K562 (cell line): ENCODE measurements around the gene CDT1. TPM values are rescaled to one million over a fixed set of nuclear protein-coding genes. Genes with fewer than 3 reads are reported as not detected.

ENCODE experiments used
- ATAC-seq: fragments of 200-7000 bp; cut with Tn5 transposase; 3 replicates; pipeline ENCODE4 v1.9.1; 2020; ENCODE audit warnings: moderate library complexity
- BruUV-seq: library from RNA; stranded (reverse); fragments of 400-500 nt; replicated peaks from 2 replicates; lab custom pipeline; 2021; lab: Mats Ljungman, UMichigan
- CTCF ChIA-PET: fragments of 300-600 bp; formaldehyde crosslinking; extraction: SDS; loops from one replicate; lab custom pipeline; 2021; ENCODE audit warnings: low intra/inter-chr PET ratio; lab: Yijun Ruan, JAX
- POLR2A ChIA-PET: fragments of 300-600, 350-650 bp; sonication (Branson Sonifier 250); formaldehyde crosslinking; extraction: SDS; loops from one replicate; lab custom pipeline; 2021; ENCODE audit warnings: antibody characterized with exemption, inconsistent platforms; lab: Yijun Ruan, JAX
- DNase-seq, 4 experiments: peaks; one replicate each; pipeline versions ENCODE4 v3.0.0 to v3.0.0-alpha.2; 2011 to 2018; ENCODE audit warnings: low spot score in 3 of 4, mixed read lengths in 3 of 4; ENCODE audit errors: extremely low read depth in 1 of 4
- FAIRE-seq: peaks from 2 replicates; lab custom pipeline; 2011; peaks lifted over from hg19 to GRCh38; lab: Jason Lieb, UNC
- H2AFZ ChIP-seq: 2 replicates; pipeline ENCODE4 v1.6.0; 2011; ENCODE audit warnings: low read depth, low read length, control low read depth, inconsistent platforms
- H3K27ac ChIP-seq: fragments of 200-600 bp; 3 replicates; pipeline ENCODE4 v1.8.0; 2011; ENCODE audit warnings: low read depth, mild to moderate bottlenecking, control low read depth, inconsistent platforms, low read length, moderate library complexity, mixed read lengths; ENCODE audit errors: extremely low read depth
- H3K27me3 ChIP-seq, 2 experiments: fragments of 300-600 bp in 1 of 2; 2 replicates in 1 of 2; 3 replicates in 1 of 2; pipeline versions ENCODE4 v1.6.0 to v1.8.0; 2011; ENCODE audit warnings: inconsistent platforms in 2 of 2, low read length in 2 of 2, mild to moderate bottlenecking in 1 of 2, mixed read lengths in 1 of 2, moderate library complexity in 1 of 2; ENCODE audit not compliant: control insufficient read depth in 2 of 2, insufficient read depth in 2 of 2
- H3K36me3 ChIP-seq: fragments of 300-600 bp; 3 replicates; pipeline ENCODE4 v1.8.0; 2011; ENCODE audit warnings: mild to moderate bottlenecking, low read length, inconsistent platforms; ENCODE audit not compliant: control insufficient read depth, insufficient read depth
- H3K4me1 ChIP-seq, 2 experiments: fragments of 200-600 bp in 1 of 2; replicated peaks in 1 of 2; 2 replicates in 1 of 2; 3 replicates in 1 of 2; pipeline versions ENCODE4 v1.5.1 to v1.8.0; 2011; ENCODE audit warnings: inconsistent platforms in 2 of 2, low read length in 2 of 2, mild to moderate bottlenecking in 1 of 2, mixed read lengths in 1 of 2, moderate library complexity in 1 of 2; ENCODE audit not compliant: control insufficient read depth in 2 of 2, insufficient read depth in 2 of 2
- H3K4me2 ChIP-seq: 2 replicates; pipeline ENCODE4 v1.6.1; 2011; ENCODE audit warnings: low read length, control low read depth, inconsistent platforms, mixed read lengths; ENCODE audit not compliant: insufficient read depth
- H3K4me3 ChIP-seq: fragments of 200-600 bp; sonication (generic), shearing (Covaris generic); 2 replicates; pipeline ENCODE4 v1.5.1; 2016; ENCODE audit warnings: control low read depth, inconsistent platforms
- H3K79me2 ChIP-seq: fragments of 200-600 bp; 3 replicates; pipeline ENCODE4 v1.8.0; 2011; ENCODE audit warnings: low read length, inconsistent platforms; ENCODE audit not compliant: control insufficient read depth, insufficient read depth
- H3K9ac ChIP-seq, 2 experiments: 2 replicates each; pipeline versions ENCODE4 v1.6.0 to v1.6.1; 2011; ENCODE audit warnings: low read depth in 2 of 2, low read length in 2 of 2, control low read depth in 1 of 2, inconsistent platforms in 1 of 2, mild to moderate bottlenecking in 1 of 2, mixed read lengths in 1 of 2; ENCODE audit not compliant: insufficient read depth in 1 of 2
- H3K9me1 ChIP-seq: one replicate; pipeline ENCODE4 v1.6.0; 2011; ENCODE audit warnings: inconsistent platforms, mild to moderate bottlenecking, low read length, moderate library complexity; ENCODE audit not compliant: control insufficient read depth, insufficient read depth
- H3K9me3 ChIP-seq: replicated peaks from 2 replicates; pipeline ENCODE4 v1.5.1; 2011; ENCODE audit warnings: low read depth, low read length, inconsistent platforms; ENCODE audit not compliant: control insufficient read depth, insufficient read depth
- H4K20me1 ChIP-seq: replicated peaks from 2 replicates; pipeline ENCODE4 v1.6.1; 2011; ENCODE audit warnings: low read length, inconsistent platforms, mixed read lengths; ENCODE audit not compliant: control insufficient read depth, insufficient read depth
- BDP1 ChIP-seq: IDR thresholded peaks from 3 replicates; pipeline ENCODE4 v1.6.1; 2011; ENCODE audit not compliant: insufficient read length, insufficient read depth
- CBX1 ChIP-seq: sonication (generic); IDR thresholded peaks from 2 replicates; pipeline ENCODE4 v1.6.1; 2016; ENCODE audit warnings: antibody characterized with exemption, low read depth, mild to moderate bottlenecking
- CTBP1 ChIP-seq: fragments of 450-650 bp; IDR thresholded peaks from 2 replicates; pipeline ENCODE4 v1.6.1; 2016; ENCODE audit warnings: borderline replicate concordance
- DIDO1 ChIP-seq: fragments of 450-650 bp; IDR thresholded peaks from 2 replicates; pipeline ENCODE4 v1.6.1; 2016; ENCODE audit warnings: low read depth, missing biosample characterization, missing genetic modification characterization
- FOXK2 ChIP-seq, 2 experiments: fragments of 450-650 bp; IDR thresholded peaks in 1 of 2; conservative IDR thresholded peaks in 1 of 2; 2 replicates each; pipeline ENCODE4 v1.6.1; 2016; ENCODE audit warnings: low read depth in 2 of 2, mild to moderate bottlenecking in 1 of 2
- JUN ChIP-seq, 2 experiments: sonication (generic) in 1 of 2; formaldehyde crosslinking in 1 of 2; IDR thresholded peaks; 2 replicates each; pipeline versions ENCODE4 v1.6.1 to v1.8.0; 2012 to 2022; ENCODE audit warnings: borderline replicate concordance in 2 of 2, mild to moderate bottlenecking in 2 of 2, improper control_type of control experiment in 1 of 2, low read depth in 1 of 2, low read length in 1 of 2, missing genetic modification reagents in 1 of 2
- JUNB ChIP-seq: fragments of 450-650 bp; formaldehyde crosslinking; conservative IDR thresholded peaks from 2 replicates; pipeline ENCODE4 v1.4.0; 2020; ENCODE audit warnings: mild to moderate bottlenecking
- MTA1 ChIP-seq: fragments of 450-650 bp; IDR thresholded peaks from 2 replicates; pipeline ENCODE4 v1.6.1; 2017; ENCODE audit warnings: borderline replicate concordance
- NR2C2 ChIP-seq, 2 experiments: fragments of 200-800 bp in 1 of 2; sonication (Bioruptor generic) in 1 of 2; sonication (generic) in 1 of 2; formaldehyde crosslinking in 1 of 2; IDR thresholded peaks; 2 replicates each; pipeline versions ENCODE4 v1.6.1 to v1.8.0; 2016 to 2022; ENCODE audit warnings: mild to moderate bottlenecking in 1 of 2, missing compliant biosample characterization in 1 of 2, missing genetic modification characterization in 1 of 2, missing genetic modification reagents in 1 of 2
- PCBP2 ChIP-seq: fragments of 200-400 bp; formaldehyde crosslinking; IDR thresholded peaks from 2 replicates; pipeline ENCODE4 v1.6.1; 2018; ENCODE audit warnings: low read length, low read depth, mild to moderate bottlenecking, moderate library complexity; ENCODE audit not compliant: poor library complexity, severe bottlenecking
- PURB ChIP-seq: sonication (generic); formaldehyde crosslinking; IDR thresholded peaks from 2 replicates; pipeline ENCODE4 v1.9.0; 2021; ENCODE audit warnings: low read depth, mild to moderate bottlenecking, missing genetic modification reagents
- RBM15 ChIP-seq: fragments of 200-400 bp; formaldehyde crosslinking; IDR thresholded peaks from 2 replicates; pipeline ENCODE4 v1.6.1; 2018; ENCODE audit warnings: mild to moderate bottlenecking, low read length, moderate library complexity; ENCODE audit not compliant: insufficient read depth
- RBM39 ChIP-seq: fragments of 200-400 bp; formaldehyde crosslinking; optimal IDR thresholded peaks from 2 replicates; pipeline ENCODE3; 2018; ENCODE audit warnings: low read depth, low read length
- TBP ChIP-seq: optimal IDR thresholded peaks from 2 replicates; pipeline ENCODE3; 2011; ENCODE audit warnings: low read depth, low read length, improper control_type of control experiment
- XRCC3 ChIP-seq: fragments of 450-650 bp; IDR thresholded peaks from 2 replicates; pipeline ENCODE4 v1.6.1; 2017; ENCODE audit warnings: mild to moderate bottlenecking, moderate library complexity
- ZBTB43 ChIP-seq: sonication (generic); formaldehyde crosslinking; IDR thresholded peaks from 2 replicates; pipeline ENCODE4 v1.8.0; 2023; ENCODE audit warnings: mild to moderate bottlenecking, missing genetic modification reagents
- ZBTB8A ChIP-seq: fragments of 450-650 bp; IDR thresholded peaks from 2 replicates; pipeline ENCODE4 v1.6.1; 2018; ENCODE audit warnings: mild to moderate bottlenecking, moderate library complexity; ENCODE audit not compliant: partially characterized antibody
- ZNF561 ChIP-seq: fragments of 450-650 bp; formaldehyde crosslinking; conservative IDR thresholded peaks from 2 replicates; pipeline ENCODE4 v1.4.0; 2020; ENCODE audit warnings: mild to moderate bottlenecking, moderate library complexity
- ZNF75A ChIP-seq: fragments of 450-650 bp; formaldehyde crosslinking; IDR thresholded peaks from 2 replicates; pipeline ENCODE4 v1.4.0; 2020; ENCODE audit warnings: mild to moderate bottlenecking
- ZNF785 ChIP-seq: fragments of 250-450 bp; sonication (Bioruptor Pico); IDR thresholded peaks from 2 replicates; pipeline ENCODE4 v1.4.0; 2020; ENCODE audit warnings: mild to moderate bottlenecking
- WGBS: fragments of 100-300 bp; shearing (Covaris generic); methylation state at CpG from one replicate; pipeline ENCODE4 v1.1.6; 2016; ENCODE audit warnings: low coverage, mixed read lengths; ENCODE audit not compliant: insufficient coverage; ENCODE audit errors: missing lambda C conversion rate; 5-methylcytosine and 5-hydroxymethylcytosine counted together
- in situ Hi-C: fragments of 300-500 bp; cut with MboI; formaldehyde crosslinking; loops from 4 replicates; pipeline ENCODE4 v1.15.0; 2018; ENCODE audit warnings: inconsistent platforms, mixed read lengths
- intact Hi-C: fragments of 100-400 bp; cut with micrococcal nuclease; formaldehyde crosslinking; loops from 2 replicates; pipeline ENCODE4 v1.14.2; 2022
- polyA plus RNA-seq, 8 experiments: library from polyadenylated mRNA; depleted of rRNA in 4 of 8; stranded (reverse) in 5 of 8; unstranded in 3 of 8; fragments of >200 nt; fragmentation: Nextera tagmentation in 2 of 8; fragmentation: Illumina TruSeq in 1 of 8; extraction: Ambion mirVana in 2 of 8; extraction: Trizol in 1 of 8; gene quantifications; 2 replicates each; pipeline versions ENCODE4 v1.2.1 to v1.2.3, GENCODE V29; 2011 to 2014; ENCODE audit warnings: inconsistent platforms in 1 of 8, missing spikeins in 1 of 8
- total RNA-seq, 7 experiments: library from RNA; depleted of rRNA in 6 of 7; stranded (reverse); fragments of >200 nt in 6 of 7; fragmentation: Illumina TruSeq in 2 of 7; extraction: Trizol in 2 of 7; gene quantifications; 2 replicates each; pipeline versions ENCODE4 v1.2.1 to v1.2.3, GENCODE V29; 2011 to 2021; ENCODE audit warnings: low replicate concordance in 1 of 7

Gene CDT1
- total and polyA plus RNA-seq, 9 of the 15 experiments (the other 6 are each of a cell fraction or from before 2014, with no cell fraction given): 0.92 to 178 (median 14.2) TPM

GRCh38 chr16:88770461-88771293 lies 32.9 kb upstream of the CDT1 start:
- H3K4me1 ChIP-seq: peaks cover 75 to 100% of the 10 kb centered on the region in 2 experiments
- peaks cover 31% of the 10 kb centered on the region for H4K20me1 ChIP-seq
- TSS peak; percentile 32 for BruUV-seq
- peaks cover 99% of the 10 kb centered on the region for H3K79me2 ChIP-seq
- in situ Hi-C loops: no loop called here
- H3K27ac ChIP-seq: peak overlapping the region; percentile 91
- H3K4me3 ChIP-seq: peak overlapping the region; percentile 38
- peak; percentile 80 for ATAC-seq
- H3K4me2 ChIP-seq: peak overlapping the region; percentile 81
- H3K27me3 ChIP-seq: no peaks in the 10 kb centered on the region
- peaks cover 67% of the 10 kb centered on the region for H3K36me3 ChIP-seq
- no peak overlapping the region for H2AFZ ChIP-seq
- intact Hi-C loops: loop anchor here (1.0 to 5.0 kb wide), 3 partner anchors 10 to 83 kb away; partner anchors contain the start of genes PIEZO1 and SNAI3
- POLR2A ChIA-PET: interaction anchor here (0.6 to 7.2 kb wide), 11 partner anchors 8 to 219 kb away, joined by 3 to 124 read pairs (median 5); partner anchors contain the start of gene APRT
- no peaks in the 10 kb centered on the region for H3K9me3 ChIP-seq
- H3K9ac ChIP-seq: peak overlapping the region; percentile 71 to 95
- peak; percentile 67 to 98 (median 80) for DNase-seq
- WGBS: 1% methylated on average over 34 of the region's 41 CpGs
- CTCF ChIA-PET: interaction anchor here (0.6 kb wide), 1 partner anchor 17 kb away, joined by 4 read pairs; no protein-coding TSS in a partner anchor
- H3K9me1 ChIP-seq: peaks cover 12% of the 10 kb centered on the region
- FAIRE-seq: peak; percentile 95
- TF ChIP-seq FOXK2 (conservative IDR thresholded peaks at IDR 0.05 in 1 of 2, IDR thresholded peaks at IDR 0.05 in 1 of 2; ENCODE audit: low read depth in 2 of 2) (no peak; a peak in 1 of 4 replicates), PURB (no peak), ZBTB43 (CRISPR knock-in tag) (no peak), CBX1 (no peak), RBM15 (no peak), XRCC3 (no peak), RBM39 (peak; percentile 30), CTBP1 (peak; percentile 96), ZBTB8A (no peak), ZNF561 (CRISPR knock-in tag) (no peak), JUN (IDR thresholded peaks at IDR 0.05; ENCODE audit: borderline replicate concordance, low read depth, low read length) (peak; percentile 19; the same call in 1 of the 2 replicates), JUN (CRISPR knock-in tag; IDR thresholded peaks at IDR 0.05; ENCODE audit: borderline replicate concordance) (peak; percentile 93; the same call in 1 of the 2 replicates), MTA1 (peak; percentile 83), BDP1 (no peak), ZNF75A (CRISPR knock-in tag) (no peak), PCBP2 (no peak), JUNB (CRISPR knock-in tag) (no peak), ZNF785 (CRISPR knock-in tag) (no peak), NR2C2 (CRISPR knock-in tag; IDR thresholded peaks at IDR 0.05) (no peak), NR2C2 (tag; IDR thresholded peaks at IDR 0.05) (peak; percentile 46; the same call in 1 of the 2 replicates), DIDO1 (no peak), TBP (peak; percentile 57)
